Right lobe of liver (tissue), 6 donors: ENCODE measurements around the gene GTPBP1. TPM values are rescaled to one million over a fixed set of nuclear protein-coding genes. Genes with fewer than 3 reads are reported as not detected.

ENCODE experiments used
- ATAC-seq, 4 donors: fragments of 200-7000 bp; cut with Tn5 transposase; one replicate each; pipeline ENCODE4 v1.9.1; 2020; ENCODE audit warnings: mild to moderate bottlenecking in 4 of 4, moderate library complexity in 4 of 4
- DNase-seq, 3 donors: peaks; one replicate each; pipeline ENCODE4 v3.0.0-alpha.2; 2020
- H3K27ac ChIP-seq, 3 donors: fragments of 200-600 bp; one replicate each; pipeline ENCODE4 v1.8.0; 2022
- H3K27me3 ChIP-seq, 2 donors: fragments of 200-600 bp; one replicate each; pipeline ENCODE4 v1.8.0; 2022
- H3K36me3 ChIP-seq, 4 donors: fragments of 200-600 bp; sonication (generic) in 1 of 4; one replicate each; pipeline versions ENCODE4 v1.5.1 to v1.8.0; 2017 to 2022; ENCODE audit warnings: control low read depth in 1 of 4
- H3K4me1 ChIP-seq, 4 donors: fragments of 200-600 bp; sonication (generic) in 1 of 4; one replicate each; pipeline versions ENCODE4 v1.5.1 to v1.8.0; 2017 to 2022; ENCODE audit warnings: control low read depth in 1 of 4
- H3K4me3 ChIP-seq, 3 donors: fragments of 200-600 bp; one replicate each; pipeline ENCODE4 v1.8.0; 2022
- H3K9me3 ChIP-seq, 4 donors: fragments of 200-600 bp; sonication (generic) in 1 of 4; one replicate each; pipeline versions ENCODE4 v1.5.1 to v1.8.0; 2017 to 2022; ENCODE audit warnings: control low read depth in 1 of 4
- POLR2A ChIP-seq: fragments of 450-650 bp; IDR thresholded peaks from one replicate; pipeline ENCODE4 v1.6.1; 2017; ENCODE audit warnings: antibody characterized with exemption, mild to moderate bottlenecking
- WGBS: methylation state at CpG from one replicate; pipeline ENCODE4 v1.1.6; 2018; ENCODE audit warnings: low coverage, low lambda C conversion rate; ENCODE audit not compliant: insufficient coverage; ENCODE audit errors: missing lambda C conversion rate; 5-methylcytosine and 5-hydroxymethylcytosine counted together
- intact Hi-C, 2 donors: fragments of 100-400 bp; cut with DNase I; formaldehyde crosslinking; loops; one replicate each; pipeline versions ENCODE4 v1.11.2 to v1.14.1; 2022
- total RNA-seq, 6 experiments: library from RNA; depleted of rRNA in 2 of 6; stranded (reverse); fragments of >200 nt in 2 of 6; fragmentation: NEBNext Ultra II Directional in 3 of 6; extraction: Animal tissue kit (Norgen Biotek cat#: 25700) in 3 of 6; gene quantifications; one replicate each; pipeline versions ENCODE4 v1.1.0 to v1.2.4, GENCODE V29; 2016 to 2023
- TF ChIP-seq, protein P1 (sequence below), 4 donors: fragments of 200-600 bp in 3 of 4; fragments of 450-650 bp in 1 of 4; IDR thresholded peaks; one replicate each; pipeline versions ENCODE4 v1.5.1 to v1.8.0; 2016 to 2022; ENCODE audit warnings: antibody characterized with exemption in 4 of 4, mild to moderate bottlenecking in 2 of 4
- donor health status: DM: no; HTN: yes; CAD: no.
- donor health status: DM: no; HTN: no; CAD: no.
- donor health status: DM: no; HTN: no; CAD: no.
- donor health status: DM: no; HTN: yes; CAD: no.
- donor health status: DM: no; HTN: yes; CAD: no.

Gene GTPBP1
- total RNA-seq, 6 experiments from 2014 or later, result 13.4 to 21.6 (median 16.7) TPM

GRCh38 chr22:38706101-38706900 lies 557 bp downstream of the GTPBP1 start:
- TF ChIP-seq, protein P1, sequence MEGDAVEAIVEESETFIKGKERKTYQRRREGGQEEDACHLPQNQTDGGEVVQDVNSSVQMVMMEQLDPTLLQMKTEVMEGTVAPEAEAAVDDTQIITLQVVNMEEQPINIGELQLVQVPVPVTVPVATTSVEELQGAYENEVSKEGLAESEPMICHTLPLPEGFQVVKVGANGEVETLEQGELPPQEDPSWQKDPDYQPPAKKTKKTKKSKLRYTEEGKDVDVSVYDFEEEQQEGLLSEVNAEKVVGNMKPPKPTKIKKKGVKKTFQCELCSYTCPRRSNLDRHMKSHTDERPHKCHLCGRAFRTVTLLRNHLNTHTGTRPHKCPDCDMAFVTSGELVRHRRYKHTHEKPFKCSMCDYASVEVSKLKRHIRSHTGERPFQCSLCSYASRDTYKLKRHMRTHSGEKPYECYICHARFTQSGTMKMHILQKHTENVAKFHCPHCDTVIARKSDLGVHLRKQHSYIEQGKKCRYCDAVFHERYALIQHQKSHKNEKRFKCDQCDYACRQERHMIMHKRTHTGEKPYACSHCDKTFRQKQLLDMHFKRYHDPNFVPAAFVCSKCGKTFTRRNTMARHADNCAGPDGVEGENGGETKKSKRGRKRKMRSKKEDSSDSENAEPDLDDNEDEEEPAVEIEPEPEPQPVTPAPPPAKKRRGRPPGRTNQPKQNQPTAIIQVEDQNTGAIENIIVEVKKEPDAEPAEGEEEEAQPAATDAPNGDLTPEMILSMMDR (IDR thresholded peaks at IDR 0.05), result no peak
- no peak for TF ChIP-seq POLR2A
- ATAC-seq (peak in 3 of 4 donors; percentile 0 to 3 (median 2)), DNase-seq (peak; percentile 65 to 77 (median 71))
- intact Hi-C loops, result no loop called here
- Histone ChIP-seq H3K27ac (peak overlapping the region; percentile 93 to 97 (median 96)), H3K27me3 (no peaks in the 10 kb centered on the region), H3K36me3 (peaks cover 0 to 4% (median 0%) of the 10 kb centered on the region in 4 donors), H3K4me3 (peak overlapping the region; percentile 76 to 89 (median 85)), H3K4me1 (peaks cover 0 to 31% (median 7%) of the 10 kb centered on the region in 4 donors), H3K9me3 (no peaks in the 10 kb centered on the region)
- WGBS, result 0% methylated on average over 13 of the region's 80 CpGs

GRCh38 chr22:38706901-38707195 lies 1.1 kb downstream of the GTPBP1 start:
- H3K27me3 ChIP-seq, result no peaks in the 10 kb centered on the region
- H3K4me3 ChIP-seq, result peak overlapping the region; percentile 76 to 89 (median 85)
- no peak for ATAC-seq
- DNase-seq, result no peak
- WGBS, result 0% methylated on average over 4 of the region's 4 CpGs
- H3K36me3 ChIP-seq, result peaks cover 0 to 4% (median 0%) of the 10 kb centered on the region in 4 donors
- peak overlapping the region; percentile 93 to 97 (median 96) for H3K27ac ChIP-seq
- H3K9me3 ChIP-seq, result no peaks in the 10 kb centered on the region
- intact Hi-C loops, result no loop called here
- no peak for TF ChIP-seq POLR2A
- TF ChIP-seq, protein P1 (IDR thresholded peaks at IDR 0.05), result no peak
- peaks cover 0 to 31% (median 7%) of the 10 kb centered on the region in 4 donors for H3K4me1 ChIP-seq

- intact Hi-C loops, result no loop called here
- Histone ChIP-seq H3K9me3 (no peaks in the 10 kb centered on the region), H3K4me1 (peaks cover 0 to 31% (median 7%) of the 10 kb centered on the region in 4 donors), H3K27ac (peak overlapping the region in 2 of 3 donors; percentile 96 to 97), H3K36me3 (peaks cover 0 to 4% (median 0%) of the 10 kb centered on the region in 4 donors), H3K27me3 (no peaks in the 10 kb centered on the region), H3K4me3 (peak overlapping the region; percentile 76 to 89 (median 85))
- ATAC-seq, result peak in 1 of 4 donors; percentile 7
- TF ChIP-seq POLR2A, result peak; percentile 58
- TF ChIP-seq, protein P1 (IDR thresholded peaks at IDR 0.05), result no peak
- no peak for DNase-seq
- WGBS, result 6% methylated on average over 2 of the region's 2 CpGs
Measured at GRCh38 chr22:38707346-38707745, 1.6 kb downstream of the GTPBP1 start.

DNA sequence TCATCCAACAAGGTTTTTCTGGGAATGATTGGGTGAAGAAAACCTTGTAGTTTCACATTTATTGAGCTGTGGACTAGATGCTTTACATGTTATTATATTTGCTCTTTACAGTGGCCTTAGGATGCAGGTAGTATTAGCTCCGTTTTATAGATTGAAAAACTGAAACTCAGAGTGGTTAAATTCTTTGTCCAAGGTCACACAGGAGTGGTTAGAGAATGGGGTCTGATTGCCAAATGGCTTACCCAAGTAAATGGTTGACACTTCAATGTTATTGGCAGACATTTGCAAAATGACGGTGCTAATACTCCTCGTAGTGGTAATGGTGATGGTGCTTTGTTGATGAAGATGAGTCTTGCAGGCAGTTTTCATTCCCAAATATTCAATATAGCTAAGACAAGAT lies 2.2 kb downstream of the GTPBP1 start:
- ATAC-seq (no peak), DNase-seq (no peak)
- intact Hi-C loops, result no loop called here
- TF ChIP-seq, protein P1 (IDR thresholded peaks at IDR 0.05), result no peak
- no peak for TF ChIP-seq POLR2A
- WGBS, result 75% methylated on average over 3 of the region's 3 CpGs
- Histone ChIP-seq H3K4me3 (no peak overlapping the region), H3K36me3 (peaks cover 0 to 4% (median 0%) of the 10 kb centered on the region in 4 donors), H3K27me3 (no peaks in the 10 kb centered on the region), H3K4me1 (peaks cover 0 to 27% (median 7%) of the 10 kb centered on the region in 4 donors), H3K9me3 (no peaks in the 10 kb centered on the region), H3K27ac (no peak overlapping the region)
